ELR (cell line): Measurements from ENCODE around the gene FXN.
"Not testable (repeated sequence)": the region's sequence is repeated elsewhere in the genome, so short reads cannot be mapped to it uniquely, and the experiment has no call there.

Source experiments
- DNase-seq: peaks from one replicate; pipeline ENCODE4 v3.0.0-alpha.2; 2015; ENCODE audit warnings: low read depth

The FXN gene

DNA sequence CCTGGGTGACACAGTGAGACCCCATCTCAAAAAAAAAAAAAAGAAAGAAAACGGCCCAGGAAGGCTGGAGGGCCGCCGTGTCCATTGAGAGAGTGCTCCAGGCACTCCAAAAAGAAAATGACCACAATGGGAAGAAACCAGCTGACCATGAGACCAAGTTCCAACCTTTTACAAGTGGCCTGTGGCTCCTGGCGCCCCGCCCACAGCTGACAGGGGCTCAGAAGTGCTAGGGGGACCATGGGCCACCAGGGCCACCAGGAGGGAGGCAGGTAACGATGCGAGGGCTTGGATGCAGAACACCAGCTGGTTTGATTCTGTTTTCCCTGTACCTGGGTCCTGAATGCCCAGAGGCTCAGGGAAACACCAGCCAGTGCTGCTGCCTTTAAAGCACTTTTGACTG, 34.6 kb downstream of the FXN start:
- no peak for DNase-seq

DNA sequence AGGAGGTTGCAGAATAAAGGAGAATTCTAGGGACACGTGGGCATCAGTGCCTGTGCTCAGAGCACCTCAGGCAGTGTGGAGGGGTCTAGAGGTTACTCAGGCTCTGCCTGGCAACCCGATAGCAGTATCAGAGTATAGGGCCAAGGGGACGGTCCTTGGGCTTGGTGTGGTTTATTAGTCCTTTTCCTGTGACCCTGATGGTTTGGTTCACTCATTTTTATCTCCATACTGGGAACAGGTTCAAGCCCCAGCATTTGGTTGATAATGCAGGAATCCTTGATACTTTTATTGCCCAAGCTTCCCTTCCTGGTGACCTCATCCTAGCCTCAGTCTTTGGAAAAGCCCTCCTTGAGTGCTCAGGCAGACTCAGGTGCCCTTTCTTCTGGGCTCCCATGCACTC, 35.5 kb downstream of the FXN start:
- DNase-seq = no peak

GRCh38 chr9:69073103-69073502, 37.6 kb downstream of the FXN start:
- no peak for DNase-seq

- no peak for DNase-seq
Measured at GRCh38 chr9:69074801-69075200, 39.2 kb downstream of the FXN start.

GRCh38 chr9:69076550-69076949, 41.0 kb downstream of the FXN start:
- no peak for DNase-seq

- no peak for DNase-seq
Measured at GRCh38 chr9:69078069-69078468, 42.5 kb downstream of the FXN start.

GRCh38 chr9:69078581-69078980, 43.0 kb downstream of the FXN start:
- no peak for DNase-seq

DNA sequence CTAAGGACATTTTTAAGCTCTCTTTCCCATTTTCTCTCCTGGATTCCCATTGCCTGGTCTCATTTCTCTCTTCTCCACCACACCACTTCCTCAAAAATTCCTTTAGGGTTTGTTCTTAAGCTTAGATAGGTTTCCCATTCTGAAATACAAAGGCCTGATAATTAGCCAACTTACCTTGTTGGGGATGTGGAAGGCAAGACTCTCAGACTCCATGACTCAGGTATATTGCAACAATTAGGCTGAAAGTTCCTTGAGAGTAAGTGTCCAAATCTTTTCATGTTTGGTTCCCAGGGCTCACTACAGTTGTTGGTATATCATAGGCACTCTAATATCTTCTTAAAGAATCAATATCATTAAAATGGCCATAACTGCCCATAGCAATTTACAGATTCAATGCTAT, 43.6 kb downstream of the FXN start:
- no peak for DNase-seq

DNA sequence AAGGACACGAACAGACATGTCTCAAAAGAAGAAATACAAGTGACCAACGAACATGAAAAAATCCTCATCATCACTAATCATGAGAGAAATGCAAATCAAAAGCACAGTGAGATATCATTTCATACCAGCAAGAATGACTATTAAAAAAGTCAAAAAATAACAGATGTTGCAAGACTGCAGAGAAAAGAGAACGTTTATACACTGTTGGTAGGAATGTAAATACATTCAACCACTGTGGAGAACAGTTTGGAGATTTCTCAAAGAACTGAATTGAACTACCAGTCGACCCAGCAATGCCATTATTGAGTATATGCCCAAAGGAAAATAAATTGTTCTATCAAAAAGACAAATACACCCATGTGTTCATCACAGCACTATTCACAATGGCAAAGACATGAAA, 45.7 kb downstream of the FXN start:
- no peak for DNase-seq

DNA sequence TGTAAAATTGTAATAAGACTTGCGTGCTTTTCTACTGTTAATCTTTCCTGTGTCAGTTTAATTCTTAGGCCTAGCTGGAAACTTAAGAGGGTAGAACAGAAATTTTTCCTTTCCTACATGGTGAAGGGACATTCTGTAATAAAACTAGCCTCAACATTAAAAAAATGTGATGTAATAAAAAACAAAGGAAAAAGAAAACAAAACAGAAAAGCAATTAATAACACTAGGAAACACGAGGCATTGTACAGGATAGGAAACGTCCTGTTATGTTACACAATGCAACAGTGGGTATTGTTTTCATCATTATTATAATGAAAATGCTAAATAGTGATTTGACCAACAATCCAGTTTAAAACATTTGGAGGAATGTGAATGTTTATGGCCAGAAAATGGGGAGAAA, 47.8 kb downstream of the FXN start:
- DNase-seq = no peak

DNA sequence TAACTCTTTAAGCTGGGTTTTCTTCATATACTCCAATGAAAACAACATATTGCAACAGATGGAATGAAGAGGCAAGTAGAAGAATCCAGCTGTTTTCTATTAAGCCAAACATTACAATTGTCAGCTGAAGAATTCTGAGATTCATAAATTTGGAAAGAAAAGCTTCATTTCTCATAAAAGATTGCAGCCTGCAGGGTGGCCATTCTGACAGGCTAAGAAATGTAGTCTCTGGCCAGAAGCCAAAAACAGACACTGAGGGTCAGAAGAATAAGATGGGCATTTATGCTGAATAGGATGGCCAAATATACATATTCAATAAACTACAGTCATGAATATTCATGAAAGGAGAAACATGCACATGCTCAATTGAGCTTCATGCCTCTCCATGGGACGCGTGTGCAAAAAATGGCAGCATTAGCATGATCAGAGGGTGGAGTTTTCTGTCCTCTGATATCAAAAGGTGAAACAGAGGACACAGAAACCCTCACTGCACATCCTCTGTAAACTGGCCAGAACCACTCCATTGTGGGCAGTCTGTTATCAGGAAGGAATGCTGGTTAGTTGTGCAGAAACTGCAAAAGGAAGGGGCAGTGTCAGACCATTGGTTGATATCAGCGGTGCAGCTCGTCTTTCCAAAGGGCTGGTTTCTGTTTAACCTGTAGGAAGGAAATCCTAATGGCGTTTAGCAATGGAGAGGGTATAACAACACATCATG, 50.2 kb downstream of the FXN start:
- DNase-seq = no peak

DNA sequence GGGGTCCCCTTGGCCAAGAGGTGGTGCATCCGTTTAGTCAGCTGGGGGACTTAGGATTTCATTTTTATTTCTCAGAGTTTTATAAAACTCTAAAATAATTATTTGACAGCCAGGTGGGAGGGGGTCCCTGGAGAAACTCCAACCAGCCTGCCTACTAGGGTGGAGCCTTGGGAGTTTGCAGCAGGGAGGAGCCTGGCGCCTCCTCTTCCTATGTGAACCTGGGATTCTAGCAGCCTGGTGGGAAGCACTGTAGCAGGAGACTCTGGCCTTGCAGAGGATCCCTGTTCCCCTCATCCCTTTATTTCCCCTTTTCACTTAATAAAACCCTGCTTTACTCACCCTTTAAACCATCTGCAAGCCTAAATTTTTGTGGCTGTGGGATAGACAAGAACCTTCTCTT, 50.8 kb downstream of the FXN start:
- no peak for DNase-seq

DNA sequence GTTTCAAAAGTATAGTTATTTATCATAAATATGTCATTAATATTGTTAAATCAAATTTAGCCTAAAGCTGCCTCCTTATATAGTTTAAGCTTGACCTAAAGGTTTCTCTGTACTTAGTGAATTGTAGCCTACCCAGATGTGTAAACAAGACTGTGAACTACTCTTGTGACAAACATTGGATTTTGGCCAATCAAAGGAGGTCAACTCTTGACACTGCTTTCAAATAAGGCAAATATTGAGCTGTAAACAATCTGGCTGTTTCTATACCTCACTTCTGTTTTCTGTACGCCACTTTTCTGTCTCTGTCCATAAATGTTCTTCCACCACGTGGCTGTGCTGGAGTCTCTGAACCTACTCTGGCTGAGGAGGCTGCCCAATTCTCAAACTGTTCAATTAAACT, 51.2 kb downstream of the FXN start:
- DNase-seq = no peak

GRCh38 chr9:69089082-69089481, 53.5 kb downstream of the FXN start:
- no peak for DNase-seq

DNA sequence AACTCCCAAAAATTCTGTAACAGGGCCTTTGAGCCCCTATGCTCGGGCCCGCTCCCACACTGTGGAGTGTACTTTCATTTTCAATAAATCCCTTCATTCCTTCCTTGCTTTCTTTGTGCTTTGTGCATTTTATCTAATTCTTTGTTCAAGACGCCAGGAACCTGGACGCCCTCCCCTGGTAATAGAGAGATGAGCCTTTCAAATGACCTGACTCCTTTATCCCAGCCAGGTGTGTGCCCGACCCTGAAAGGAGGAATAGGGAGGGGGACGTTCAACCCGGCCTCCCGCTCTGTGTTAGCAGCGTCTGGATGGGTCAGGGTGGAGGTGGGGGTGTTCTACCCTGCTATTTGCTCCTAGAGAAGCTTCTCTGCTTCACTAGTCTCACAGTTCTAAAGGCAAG, 53.9 kb downstream of the FXN start:
- no peak for DNase-seq

- no peak for DNase-seq
Measured at GRCh38 chr9:69090140-69090750, 54.7 kb downstream of the FXN start.

GRCh38 chr9:69090946-69091345, 55.4 kb downstream of the FXN start:
- DNase-seq = no peak

GRCh38 chr9:69093471-69094103, 58.0 kb downstream of the FXN start:
- no peak for DNase-seq

GRCh38 chr9:69094361-69095135, 59.0 kb downstream of the FXN start:
- not testable (repeated sequence) for DNase-seq

DNA sequence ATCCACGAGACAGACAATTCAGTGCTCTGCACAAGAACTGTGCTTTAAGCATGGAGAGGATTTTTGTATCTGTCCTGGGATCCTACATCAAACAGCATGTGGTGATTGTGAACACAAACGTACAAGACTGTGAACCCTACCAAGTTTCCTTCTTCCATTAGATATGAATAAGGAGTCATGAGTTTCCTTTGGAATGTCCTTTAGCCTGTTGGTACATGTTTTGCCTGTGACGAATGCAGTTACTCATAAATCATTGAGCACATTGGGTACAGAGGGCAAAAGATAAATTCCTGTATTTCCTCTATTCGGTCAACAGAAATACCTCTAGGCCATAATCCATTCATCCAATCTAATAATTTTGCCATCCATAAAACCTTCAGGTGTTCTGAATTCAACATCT, 61.5 kb downstream of the FXN start:
- peak; percentile 96 for DNase-seq

DNA sequence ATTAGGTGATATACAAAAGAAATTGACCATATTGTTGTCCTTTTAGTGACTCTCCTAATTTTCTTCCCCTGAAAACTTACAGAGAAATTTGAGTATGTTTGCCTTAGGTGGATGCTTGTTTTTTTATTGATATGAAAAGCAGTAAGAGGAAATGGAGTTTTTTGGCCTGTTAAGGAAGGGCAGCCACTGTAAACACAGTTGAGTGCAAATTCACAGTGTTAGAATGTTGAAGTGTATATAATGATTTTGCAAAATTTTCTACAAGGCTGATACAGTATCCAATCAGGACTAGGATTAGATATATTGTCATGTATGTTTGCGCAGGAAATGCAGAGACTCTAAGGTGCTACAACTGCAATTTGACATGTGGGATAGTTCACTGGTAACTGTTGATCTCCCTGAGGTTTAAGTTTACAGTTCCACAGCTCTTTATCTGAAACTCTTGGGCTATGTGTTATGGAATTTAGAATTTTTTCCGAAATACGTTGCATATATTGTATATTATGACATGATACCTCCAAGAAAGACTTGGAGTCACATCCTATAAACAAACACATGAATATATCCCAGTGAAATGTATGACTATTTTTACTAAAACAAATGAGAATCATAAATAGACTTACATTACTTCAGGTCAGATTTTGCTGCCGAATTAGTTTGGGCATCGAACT, 62.5 kb downstream of the FXN start:
- no peak for DNase-seq

- DNase-seq = not testable (repeated sequence)
Measured at GRCh38 chr9:69103348-69103996, 67.9 kb downstream of the FXN start.
